ENCODE measurements around the gene KLHDC3.

DNA sequence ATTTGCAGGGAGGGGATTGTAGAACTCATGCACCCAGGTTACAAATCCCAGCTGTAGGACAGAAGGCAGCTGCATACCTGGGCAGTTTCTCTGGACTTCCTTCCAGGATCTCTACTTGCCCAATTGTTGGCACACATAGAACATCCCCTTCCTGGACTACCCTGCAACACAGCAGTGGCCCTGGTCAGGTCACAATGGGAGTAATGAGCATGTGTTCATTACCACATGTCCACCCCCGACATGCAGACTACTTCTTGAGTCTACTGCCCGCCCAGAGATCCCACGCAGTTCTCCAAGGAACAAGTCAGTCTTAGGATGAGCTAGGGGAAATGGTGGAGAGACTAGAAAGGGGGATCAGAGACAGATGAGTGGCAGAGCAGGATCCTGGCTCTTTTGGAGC lies 40.1 kb upstream of the KLHDC3 start:
- no peak for TF ChIP-seq CTCF (IDR thresholded peaks at IDR 0.05; ENCODE audit: extremely low read depth in 1 of 2, insufficient read depth in 1 of 2, low read depth in 1 of 2, low read length in 2 of 2)
- TF ChIP-seq, protein P1, sequence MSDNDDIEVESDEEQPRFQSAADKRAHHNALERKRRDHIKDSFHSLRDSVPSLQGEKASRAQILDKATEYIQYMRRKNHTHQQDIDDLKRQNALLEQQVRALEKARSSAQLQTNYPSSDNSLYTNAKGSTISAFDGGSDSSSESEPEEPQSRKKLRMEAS (IDR thresholded peaks at IDR 0.05; ENCODE audit: insufficient read depth, insufficient read length), result no peak
- no peak for TF ChIP-seq GATA2 (IDR thresholded peaks at IDR 0.05; ENCODE audit: insufficient read depth, insufficient read length, low read depth, low read length)
